HEK293 (cell line): Measurements from ENCODE around the gene ITSN1.

Experiments
- MYNN ChIP-seq: fragments of 450-650 bp; formaldehyde crosslinking; IDR thresholded peaks from 2 replicates; pipeline ENCODE4 v1.5.1; 2016; ENCODE audit warnings: missing biosample characterization, missing genetic modification characterization, borderline replicate concordance
- REPIN1 ChIP-seq: fragments of 450-650 bp; formaldehyde crosslinking; IDR thresholded peaks from 2 replicates; pipeline ENCODE4 v1.5.1; 2017; ENCODE audit warnings: missing biosample characterization, missing genetic modification characterization, low read depth
- ZNF274 ChIP-seq, 2 experiments: fragments of 200-500 bp in 1 of 2; fragments of 450-650 bp in 1 of 2; sonication (Bioruptor generic) in 1 of 2; formaldehyde crosslinking in 1 of 2; IDR thresholded peaks; 2 replicates each; pipeline versions ENCODE4 v1.5.1 to v1.6.1; 2014 to 2016; ENCODE audit warnings: borderline replicate concordance in 1 of 2, inconsistent platforms in 1 of 2, low read length in 1 of 2, missing biosample characterization in 1 of 2, missing genetic modification characterization in 1 of 2
- ZNF280D ChIP-seq: fragments of 450-650 bp; formaldehyde crosslinking; IDR thresholded peaks from 2 replicates; pipeline ENCODE4 v1.5.1; 2016; ENCODE audit warnings: missing biosample characterization, missing genetic modification characterization
- ZNF433 ChIP-seq: fragments of 450-650 bp; formaldehyde crosslinking; IDR thresholded peaks from 2 replicates; pipeline ENCODE4 v1.5.1; 2016; ENCODE audit warnings: missing biosample characterization, missing genetic modification characterization, low read depth
- TF ChIP-seq, protein P1 (sequence below): fragments of 450-650 bp; formaldehyde crosslinking; IDR thresholded peaks from 2 replicates; pipeline ENCODE4 v1.5.1; 2016; ENCODE audit warnings: missing biosample characterization, missing genetic modification characterization

DNA sequence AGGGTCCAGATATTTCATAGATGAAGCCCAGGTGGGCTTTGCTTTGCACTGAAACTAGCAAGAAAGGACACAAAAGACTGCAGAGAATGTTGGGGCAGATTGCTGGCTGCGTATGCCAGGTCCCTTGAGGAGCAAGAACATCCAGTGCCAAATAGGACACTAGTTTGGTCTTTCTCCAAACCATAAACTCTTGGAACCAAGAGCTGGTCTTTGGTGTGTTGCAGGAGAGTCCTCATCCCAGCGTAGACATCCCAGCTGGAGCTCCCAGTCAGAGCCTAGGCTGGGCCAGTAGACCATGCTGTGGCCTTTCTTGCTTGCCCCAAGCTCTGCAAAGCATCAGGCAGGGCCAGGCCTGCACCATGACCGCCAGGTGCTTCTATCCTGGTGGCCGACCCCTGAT is 185.8 kb downstream of the ITSN1 start:
- TF ChIP-seq, protein P1, sequence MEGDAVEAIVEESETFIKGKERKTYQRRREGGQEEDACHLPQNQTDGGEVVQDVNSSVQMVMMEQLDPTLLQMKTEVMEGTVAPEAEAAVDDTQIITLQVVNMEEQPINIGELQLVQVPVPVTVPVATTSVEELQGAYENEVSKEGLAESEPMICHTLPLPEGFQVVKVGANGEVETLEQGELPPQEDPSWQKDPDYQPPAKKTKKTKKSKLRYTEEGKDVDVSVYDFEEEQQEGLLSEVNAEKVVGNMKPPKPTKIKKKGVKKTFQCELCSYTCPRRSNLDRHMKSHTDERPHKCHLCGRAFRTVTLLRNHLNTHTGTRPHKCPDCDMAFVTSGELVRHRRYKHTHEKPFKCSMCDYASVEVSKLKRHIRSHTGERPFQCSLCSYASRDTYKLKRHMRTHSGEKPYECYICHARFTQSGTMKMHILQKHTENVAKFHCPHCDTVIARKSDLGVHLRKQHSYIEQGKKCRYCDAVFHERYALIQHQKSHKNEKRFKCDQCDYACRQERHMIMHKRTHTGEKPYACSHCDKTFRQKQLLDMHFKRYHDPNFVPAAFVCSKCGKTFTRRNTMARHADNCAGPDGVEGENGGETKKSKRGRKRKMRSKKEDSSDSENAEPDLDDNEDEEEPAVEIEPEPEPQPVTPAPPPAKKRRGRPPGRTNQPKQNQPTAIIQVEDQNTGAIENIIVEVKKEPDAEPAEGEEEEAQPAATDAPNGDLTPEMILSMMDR (tag by site-specific recombination), result no peak
- TF ChIP-seq ZNF433 (tag by site-specific recombination) (no peak), REPIN1 (tag by site-specific recombination) (no peak), ZNF274 (IDR thresholded peaks at IDR 0.05; ENCODE audit: low read length) (no peak), ZNF274 (tag by site-specific recombination; IDR thresholded peaks at IDR 0.05; ENCODE audit: borderline replicate concordance) (no peak), MYNN (no peak), ZNF280D (tag by site-specific recombination) (no peak)
